ENCODE results near the gene DOHH. TPM values are rescaled to one million over a fixed set of nuclear protein-coding genes. Genes with fewer than 3 reads are reported as not detected.

The DOHH gene
- total and polyA plus RNA-seq, 9 of the 15 experiments (the other 6 are each of a cell fraction or from before 2014, with no cell fraction given), result 0.14 to 47.2 (median 5.1) TPM

GRCh38 chr19:3471954-3472655 lies 28.4 kb downstream of the DOHH start (continued):
- no peak for TF ChIP-seq HMBOX1 (IDR thresholded peaks at IDR 0.05)
- no peak for TF ChIP-seq RBFOX2 (IDR thresholded peaks at IDR 0.05; ENCODE audit: low read depth, low read length)
- TF ChIP-seq ZNF354B (CRISPR knock-in tag; IDR thresholded peaks at IDR 0.05), result no peak
- TF ChIP-seq BRD9 (IDR thresholded peaks at IDR 0.05; ENCODE audit: low read depth, partially characterized antibody), result no peak
- no peak for TF ChIP-seq CHD1 (IDR thresholded peaks at IDR 0.05; ENCODE audit: low read length)
- no peak for TF ChIP-seq KLF1 (tag; IDR thresholded peaks at IDR 0.05)
- TF ChIP-seq, protein P1, sequence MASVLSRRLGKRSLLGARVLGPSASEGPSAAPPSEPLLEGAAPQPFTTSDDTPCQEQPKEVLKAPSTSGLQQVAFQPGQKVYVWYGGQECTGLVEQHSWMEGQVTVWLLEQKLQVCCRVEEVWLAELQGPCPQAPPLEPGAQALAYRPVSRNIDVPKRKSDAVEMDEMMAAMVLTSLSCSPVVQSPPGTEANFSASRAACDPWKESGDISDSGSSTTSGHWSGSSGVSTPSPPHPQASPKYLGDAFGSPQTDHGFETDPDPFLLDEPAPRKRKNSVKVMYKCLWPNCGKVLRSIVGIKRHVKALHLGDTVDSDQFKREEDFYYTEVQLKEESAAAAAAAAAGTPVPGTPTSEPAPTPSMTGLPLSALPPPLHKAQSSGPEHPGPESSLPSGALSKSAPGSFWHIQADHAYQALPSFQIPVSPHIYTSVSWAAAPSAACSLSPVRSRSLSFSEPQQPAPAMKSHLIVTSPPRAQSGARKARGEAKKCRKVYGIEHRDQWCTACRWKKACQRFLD (CRISPR knock-in tag; IDR thresholded peaks at IDR 0.05), result no peak
- TF ChIP-seq BCL6 (CRISPR knock-in tag; IDR thresholded peaks at IDR 0.05), result no peak
- TF ChIP-seq MAFK (IDR thresholded peaks at IDR 0.05; ENCODE audit: low read length), result no peak
- no peak for TF ChIP-seq NCOA4 (IDR thresholded peaks at IDR 0.05; ENCODE audit: partially characterized antibody)
- TF ChIP-seq NFE2L1 (tag; IDR thresholded peaks at IDR 0.05; ENCODE audit: borderline replicate concordance, low read depth), result no peak
- no peak for TF ChIP-seq ZFX (CRISPR knock-in tag; IDR thresholded peaks at IDR 0.05)
- TF ChIP-seq MYC (IDR thresholded peaks at IDR 0.05; ENCODE audit: low read depth, low read length), result no peak
- TF ChIP-seq MYC (CRISPR knock-in tag; IDR thresholded peaks at IDR 0.05; ENCODE audit: borderline replicate concordance, low read depth), result no peak
- no peak for TF ChIP-seq SP2 (IDR thresholded peaks at IDR 0.05; ENCODE audit: extremely low read depth, low read depth, low read length, poor library complexity, severe bottlenecking)
- no peak for TF ChIP-seq CEBPG (CRISPR knock-in tag; IDR thresholded peaks at IDR 0.05)
- no peak for TF ChIP-seq CEBPG (tag; conservative IDR thresholded peaks at IDR 0.05 in 1 of 2, IDR thresholded peaks at IDR 0.05 in 1 of 2)
- no peak for TF ChIP-seq PTRF (tag; IDR thresholded peaks at IDR 0.05)
- no peak for TF ChIP-seq SRSF1 (IDR thresholded peaks at IDR 0.05; ENCODE audit: low read depth, low read length)
